Lower leg skin (tissue), 4 donors: Measurements from ENCODE around the gene LGI1. TPM values are rescaled to one million over a fixed set of nuclear protein-coding genes. Genes with fewer than 3 reads are reported as not detected.

Experiments
- DNase-seq, 2 donors: peaks; one replicate each; pipeline ENCODE4 v3.0.0-alpha.2; 2019; ENCODE audit warnings: low spot score in 2 of 2
- H3K4me3 ChIP-seq: fragments of 200-600 bp; sonication (generic); 2 replicates; pipeline ENCODE4 v1.5.1; 2017; ENCODE audit warnings: mild to moderate bottlenecking, low read depth; ENCODE audit not compliant: poor library complexity, severe bottlenecking
- CTCF ChIP-seq, 3 donors: fragments of 450-650 bp; IDR thresholded peaks; one replicate each; pipeline ENCODE4 v1.5.1; 2016; ENCODE audit warnings: antibody characterized with exemption in 3 of 3, mild to moderate bottlenecking in 3 of 3, moderate library complexity in 2 of 3
- POLR2A ChIP-seq, 2 donors: fragments of 450-650 bp; IDR thresholded peaks; one replicate each; pipeline ENCODE4 v1.6.1; 2016 to 2017; ENCODE audit warnings: antibody characterized with exemption in 2 of 2, mild to moderate bottlenecking in 1 of 2, moderate library complexity in 1 of 2
- WGBS, 2 donors: methylation state at CpG; one replicate each; pipeline ENCODE4 v1.1.5; 2018; 5-methylcytosine and 5-hydroxymethylcytosine counted together
- intact Hi-C: fragments of 100-400 bp; cut with DNase I; formaldehyde crosslinking; loops from one replicate; pipeline ENCODE4 v1.15.0; 2023; ENCODE audit warnings: low total_unique reads
- total RNA-seq, 4 donors: library from RNA; depleted of rRNA; stranded (reverse); fragments of >200 nt; gene quantifications; one replicate each; pipeline ENCODE4 v1.1.0, GENCODE V29; 2016

The LGI1 gene
- total RNA-seq, 4 donors from 2014 or later: 2.8 TPM; not detected in 3

- intact Hi-C loops: no loop called here
Measured at GRCh38 chr10:93790439-93790838, 32.7 kb downstream of the LGI1 start.

GRCh38 chr10:93796167-93796566 lies 38.4 kb downstream of the LGI1 start:
- 75 to 82% methylated on average over 2 of the region's 2 CpGs for WGBS, 2 donors
- TF ChIP-seq POLR2A (IDR thresholded peaks at IDR 0.05) (no peak), CTCF (IDR thresholded peaks at IDR 0.05) (no peak)
- H3K4me3 ChIP-seq: no peak overlapping the region
- intact Hi-C loops: no loop called here
- DNase-seq: no peak

More at GRCh38 chr10:93790439-93790838, 32.7 kb downstream of the LGI1 start:
- DNase-seq: no peak
- TF ChIP-seq CTCF (IDR thresholded peaks at IDR 0.05) (no peak), POLR2A (IDR thresholded peaks at IDR 0.05) (no peak)
- no peak overlapping the region for H3K4me3 ChIP-seq
- WGBS, 2 donors: 43 to 50% methylated on average over 3 of the region's 3 CpGs

GRCh38 chr10:93797825-93798224 lies 40.1 kb downstream of the LGI1 start:
- 92 to 94% methylated on average over 2 of the region's 2 CpGs for WGBS, 2 donors
- DNase-seq: no peak
- TF ChIP-seq CTCF (IDR thresholded peaks at IDR 0.05) (no peak), POLR2A (IDR thresholded peaks at IDR 0.05) (no peak)
- intact Hi-C loops: no loop called here
- no peak overlapping the region for H3K4me3 ChIP-seq

- no peak for TF ChIP-seq POLR2A (IDR thresholded peaks at IDR 0.05)
- no peak for TF ChIP-seq CTCF (IDR thresholded peaks at IDR 0.05)
- no peak for DNase-seq
- 52 to 65% methylated on average over 5 of the region's 5 CpGs for WGBS, 2 donors
- intact Hi-C loops: no loop called here
- H3K4me3 ChIP-seq: no peak overlapping the region
Measured at GRCh38 chr10:93799155-93799708, 41.5 kb downstream of the LGI1 start.

GRCh38 chr10:93804200-93804599 lies 46.5 kb downstream of the LGI1 start:
- intact Hi-C loops: no loop called here
- DNase-seq: no peak
- TF ChIP-seq CTCF (IDR thresholded peaks at IDR 0.05): no peak
- TF ChIP-seq POLR2A (IDR thresholded peaks at IDR 0.05): no peak

GRCh38 chr10:93806903-93807302 lies 49.2 kb downstream of the LGI1 start:
- H3K4me3 ChIP-seq: no peak overlapping the region
- 19 to 37% methylated on average over 2 of the region's 2 CpGs for WGBS, 2 donors
- intact Hi-C loops: no loop called here
- DNase-seq: no peak
- no peak for TF ChIP-seq CTCF (IDR thresholded peaks at IDR 0.05)
- no peak for TF ChIP-seq POLR2A (IDR thresholded peaks at IDR 0.05)

More at GRCh38 chr10:93804200-93804599, 46.5 kb downstream of the LGI1 start:
- no peak overlapping the region for H3K4me3 ChIP-seq
